Ovary (tissue), 3 donors: ENCODE measurements around the gene ADO.

Experiments used
- EP300 ChIP-seq: sonication (generic); formaldehyde crosslinking; IDR thresholded peaks from one replicate; pipeline ENCODE4 v1.6.1; 2017; ENCODE audit warnings: antibody characterized with exemption
- POLR2A ChIP-seq: fragments of 450-650 bp; IDR thresholded peaks from one replicate; pipeline ENCODE4 v1.6.1; 2017; ENCODE audit warnings: antibody characterized with exemption, mild to moderate bottlenecking, moderate library complexity
- TF ChIP-seq, protein P1 (sequence below), 3 donors: fragments of 450-650 bp in 2 of 3; fragments of 200-600 bp in 1 of 3; IDR thresholded peaks; one replicate each; pipeline versions ENCODE4 v1.5.1 to v1.8.0; 2016 to 2022; ENCODE audit warnings: antibody characterized with exemption in 3 of 3, mild to moderate bottlenecking in 1 of 3
- donor health status: DM: no; HTN: no; CAD: no.

DNA sequence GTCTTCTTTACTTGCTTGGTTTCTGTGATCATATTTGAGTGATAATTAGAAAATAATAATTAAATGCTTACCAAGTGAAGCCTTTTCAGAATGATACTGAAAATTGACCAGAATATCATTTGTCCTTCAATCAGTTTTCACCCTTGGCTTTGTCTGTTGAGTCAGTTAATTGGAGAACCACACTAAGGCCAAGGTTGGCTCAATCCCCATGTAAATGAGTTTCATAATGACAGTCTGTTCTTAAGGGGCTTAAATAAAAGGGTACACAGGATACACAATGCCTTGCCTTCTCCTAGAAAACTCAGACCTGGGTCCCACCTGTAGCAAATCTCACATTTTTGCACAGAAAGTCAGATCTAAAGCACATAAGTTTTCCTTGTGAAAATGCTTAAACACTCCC, 42.9 kb downstream of the ADO start:
- TF ChIP-seq, protein P1, sequence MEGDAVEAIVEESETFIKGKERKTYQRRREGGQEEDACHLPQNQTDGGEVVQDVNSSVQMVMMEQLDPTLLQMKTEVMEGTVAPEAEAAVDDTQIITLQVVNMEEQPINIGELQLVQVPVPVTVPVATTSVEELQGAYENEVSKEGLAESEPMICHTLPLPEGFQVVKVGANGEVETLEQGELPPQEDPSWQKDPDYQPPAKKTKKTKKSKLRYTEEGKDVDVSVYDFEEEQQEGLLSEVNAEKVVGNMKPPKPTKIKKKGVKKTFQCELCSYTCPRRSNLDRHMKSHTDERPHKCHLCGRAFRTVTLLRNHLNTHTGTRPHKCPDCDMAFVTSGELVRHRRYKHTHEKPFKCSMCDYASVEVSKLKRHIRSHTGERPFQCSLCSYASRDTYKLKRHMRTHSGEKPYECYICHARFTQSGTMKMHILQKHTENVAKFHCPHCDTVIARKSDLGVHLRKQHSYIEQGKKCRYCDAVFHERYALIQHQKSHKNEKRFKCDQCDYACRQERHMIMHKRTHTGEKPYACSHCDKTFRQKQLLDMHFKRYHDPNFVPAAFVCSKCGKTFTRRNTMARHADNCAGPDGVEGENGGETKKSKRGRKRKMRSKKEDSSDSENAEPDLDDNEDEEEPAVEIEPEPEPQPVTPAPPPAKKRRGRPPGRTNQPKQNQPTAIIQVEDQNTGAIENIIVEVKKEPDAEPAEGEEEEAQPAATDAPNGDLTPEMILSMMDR (IDR thresholded peaks at IDR 0.05), result no peak
- TF ChIP-seq POLR2A (no peak), EP300 (no peak)
